Activated CD4-positive, alpha-beta T cell treated with anti-CD3 and anti-CD28 coated beads for 24 hours (primary cell): Measurements from ENCODE around the gene CYSTM1.

Source experiments
- DNase-seq, 2 donors: peaks; one replicate each; pipeline ENCODE4 v3.0.0-alpha.2; 2020; ENCODE audit warnings: low read depth in 2 of 2

Gene CYSTM1

DNA sequence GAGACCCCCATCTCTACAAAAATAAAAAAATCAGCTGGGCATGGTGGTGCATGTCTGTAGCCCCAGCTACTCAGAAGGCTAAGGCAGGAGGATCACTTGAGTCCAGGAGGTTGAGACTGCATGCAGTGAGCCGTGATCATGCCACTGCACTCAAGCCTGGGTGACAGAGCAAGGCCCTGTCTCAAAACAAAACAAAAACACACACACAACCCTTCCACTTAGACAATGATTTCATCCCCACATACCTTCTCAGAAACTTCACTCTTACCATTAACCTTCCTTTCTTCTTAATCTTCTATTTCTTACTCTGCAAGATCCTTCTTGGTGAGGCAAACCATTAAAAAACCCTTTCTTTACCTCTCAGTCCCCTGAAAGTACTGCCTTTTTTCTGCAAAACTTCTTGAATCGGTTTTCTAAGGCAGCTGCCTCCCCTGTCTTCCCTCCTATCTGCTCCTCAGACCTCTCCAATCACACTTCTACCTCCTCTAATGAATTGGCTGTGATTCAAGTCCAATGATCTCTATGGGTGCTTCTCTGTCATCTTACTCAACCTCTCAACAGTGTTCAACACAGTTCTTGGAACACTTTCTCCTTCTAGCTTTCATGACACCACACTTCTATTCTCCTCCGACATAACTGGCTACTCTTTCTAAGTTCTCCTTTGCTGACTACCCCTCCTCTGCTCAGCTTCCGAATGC lies 80.6 kb downstream of the CYSTM1 start:
- no peak for DNase-seq

DNA sequence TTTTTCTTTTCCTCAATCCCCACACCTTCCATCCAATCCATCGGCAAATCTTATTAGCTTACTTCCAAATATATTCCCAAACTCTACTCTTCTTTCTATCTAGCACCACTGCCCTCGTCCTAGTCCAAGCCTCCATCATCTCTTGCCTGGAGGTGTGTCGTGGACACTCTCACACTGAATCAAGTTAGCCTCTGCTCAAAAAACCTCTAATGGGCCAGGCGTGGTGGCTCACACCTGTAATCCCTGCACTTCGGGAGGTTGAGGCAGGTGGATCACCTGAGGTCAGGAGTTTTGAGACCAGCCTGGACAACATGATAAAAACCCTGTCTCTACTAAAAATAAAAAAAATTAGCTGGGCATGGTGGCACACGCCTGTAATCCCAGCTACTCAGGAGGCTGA lies 81.7 kb downstream of the CYSTM1 start:
- DNase-seq, result no peak

DNA sequence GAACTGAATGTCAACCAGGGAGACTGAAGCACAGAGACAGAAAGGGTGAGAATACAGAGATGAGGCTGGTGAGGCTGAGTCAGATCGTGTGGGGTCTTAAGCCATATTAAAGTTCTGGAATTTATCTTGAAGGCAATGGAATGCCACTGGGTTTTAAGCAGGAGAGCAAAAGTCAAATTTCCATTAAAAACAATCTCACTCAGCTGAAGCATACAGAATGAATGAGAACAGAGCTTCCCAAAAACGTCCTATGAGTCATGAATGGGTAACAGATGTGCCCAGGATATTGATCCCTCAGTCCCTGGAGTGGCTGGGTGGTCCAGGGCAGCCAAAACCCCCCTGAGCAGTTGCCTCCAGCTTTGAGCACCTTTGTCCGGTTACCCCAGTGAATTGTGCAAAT lies 83.0 kb downstream of the CYSTM1 start:
- no peak for DNase-seq

DNA sequence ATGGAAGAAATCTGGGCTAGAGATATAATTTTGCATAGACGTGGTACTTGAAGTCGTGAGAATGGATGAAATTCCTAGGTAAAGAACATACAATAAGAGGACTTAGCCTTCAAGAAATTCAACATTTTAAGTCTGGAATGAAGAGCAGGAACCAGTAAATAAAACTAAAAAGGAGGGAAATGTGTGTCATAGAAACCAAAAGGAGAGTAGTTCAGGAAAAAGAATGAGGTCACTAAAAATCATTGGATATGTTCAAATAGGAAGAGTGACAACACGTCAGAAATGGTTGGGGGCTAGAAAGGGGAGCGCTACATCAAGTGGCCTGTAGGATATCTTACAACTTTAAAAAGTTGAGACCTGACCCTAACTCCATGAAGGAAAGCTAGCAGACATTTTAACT lies 83.9 kb downstream of the CYSTM1 start:
- no peak for DNase-seq

DNA sequence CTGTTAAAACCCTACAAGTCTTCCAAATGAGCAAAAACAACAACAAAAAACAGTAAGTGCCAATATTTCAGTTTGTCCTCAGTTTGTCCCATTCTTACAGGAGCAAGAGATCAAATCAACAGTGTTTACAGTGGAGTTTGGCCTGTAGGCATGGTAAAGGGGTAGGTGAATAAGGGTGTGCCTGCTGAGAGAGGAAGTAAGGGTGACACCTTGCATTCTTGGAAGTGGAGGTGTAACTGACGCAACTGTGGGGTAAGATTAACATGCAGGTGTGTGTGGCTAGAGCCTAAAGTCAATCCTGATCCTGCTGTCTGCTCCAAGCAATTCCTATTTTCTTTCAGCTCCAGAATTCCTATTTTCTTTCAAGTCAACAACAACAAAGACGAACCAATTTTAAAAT lies 84.5 kb downstream of the CYSTM1 start:
- DNase-seq, result no peak

DNA sequence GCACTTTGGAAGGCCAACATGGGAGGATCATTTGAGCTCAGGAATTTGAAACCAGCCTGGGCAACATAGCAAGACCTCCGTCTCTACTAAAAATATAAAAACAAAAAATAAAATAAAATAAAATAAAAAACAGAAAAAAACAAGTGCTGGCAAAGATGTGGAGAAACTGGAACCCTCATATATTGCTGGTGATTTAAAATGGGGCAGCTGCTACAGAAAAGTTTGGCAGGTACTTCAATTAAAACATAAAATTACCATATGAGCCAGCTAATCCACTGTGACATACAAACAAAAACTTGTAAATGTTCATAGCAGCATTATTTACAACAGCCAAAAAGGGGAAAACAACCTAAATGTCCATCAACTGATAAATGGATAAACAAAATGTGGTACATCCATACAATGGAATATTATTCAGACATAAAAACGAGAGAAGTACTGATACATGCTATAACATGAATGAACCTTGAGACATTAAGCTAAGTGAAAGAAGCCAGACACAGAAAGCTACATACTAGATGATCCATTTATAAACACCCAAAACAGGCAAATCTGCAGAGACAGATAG lies 85.2 kb downstream of the CYSTM1 start:
- no peak for DNase-seq

DNA sequence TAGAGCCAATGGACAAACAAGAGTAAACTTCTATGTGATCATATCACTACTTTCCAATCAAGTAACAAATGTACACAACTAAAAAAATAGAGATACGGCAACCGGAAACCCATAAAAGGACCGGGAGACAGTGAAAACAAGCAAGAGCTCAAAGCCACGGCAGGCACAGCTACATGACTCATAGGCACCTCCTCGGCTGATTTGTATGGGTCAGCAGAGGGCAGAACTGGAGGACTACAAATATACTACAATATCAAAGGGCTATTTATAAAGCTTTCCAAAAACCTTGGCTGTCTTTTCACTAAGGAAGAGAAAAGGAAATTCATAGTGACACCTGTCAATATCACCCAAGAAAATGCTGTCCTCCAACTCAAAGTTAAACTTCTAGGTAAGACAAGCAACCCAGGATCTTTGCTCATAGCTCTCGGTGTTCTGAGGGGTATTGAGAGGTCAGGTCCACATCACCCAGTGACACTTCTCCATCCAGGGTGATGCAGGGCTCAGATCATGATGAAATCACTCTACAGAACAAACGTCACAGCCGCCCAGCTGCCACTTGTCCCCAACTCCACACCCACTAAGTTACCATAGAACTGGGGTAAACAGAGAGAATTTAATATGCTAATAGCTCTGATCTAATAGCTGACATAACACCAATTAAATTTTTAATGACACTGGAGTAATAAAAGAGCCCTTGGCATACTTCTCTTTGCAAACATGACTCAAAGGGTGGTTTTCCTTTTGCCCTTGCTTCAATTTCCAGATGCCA lies 86.6 kb downstream of the CYSTM1 start:
- no peak for DNase-seq

DNA sequence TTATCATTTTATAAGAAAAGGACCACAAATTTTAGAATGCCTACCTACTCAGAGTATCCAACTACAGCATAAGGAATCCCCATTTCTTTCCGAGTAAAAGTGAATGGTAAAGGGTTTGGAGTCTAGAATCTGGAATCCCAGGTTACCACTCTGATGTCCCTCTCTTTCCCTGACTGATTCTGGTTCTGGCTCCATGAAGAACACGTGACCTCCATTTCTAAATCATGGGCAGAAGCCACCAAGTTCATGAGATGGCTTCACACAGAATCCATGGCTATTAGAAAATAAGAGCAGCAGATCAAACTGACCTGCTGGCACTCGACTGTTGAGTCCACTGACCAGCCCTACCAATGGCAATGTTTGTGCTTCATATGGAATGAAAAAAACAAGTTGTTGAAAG lies 87.2 kb downstream of the CYSTM1 start:
- no peak for DNase-seq

DNA sequence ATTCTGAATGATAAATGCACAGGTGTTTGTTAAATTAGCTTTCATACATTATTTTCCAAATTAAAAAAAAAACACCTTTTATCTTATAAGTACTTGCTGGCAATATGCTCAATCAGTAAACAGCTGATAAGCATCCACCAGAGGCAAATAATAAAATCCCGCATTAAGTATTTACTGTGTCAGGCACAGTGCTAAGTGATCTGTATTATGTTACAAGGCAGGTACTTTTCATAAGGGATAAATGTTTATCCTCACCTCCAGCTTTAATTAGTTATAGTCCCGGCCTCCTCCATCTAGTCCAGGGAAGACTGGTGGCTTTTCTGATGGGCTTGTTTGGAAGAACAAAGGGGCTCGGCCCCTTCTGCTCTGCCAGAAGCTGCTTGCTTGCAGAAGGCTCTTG lies 87.9 kb downstream of the CYSTM1 start:
- DNase-seq, result no peak

DNA sequence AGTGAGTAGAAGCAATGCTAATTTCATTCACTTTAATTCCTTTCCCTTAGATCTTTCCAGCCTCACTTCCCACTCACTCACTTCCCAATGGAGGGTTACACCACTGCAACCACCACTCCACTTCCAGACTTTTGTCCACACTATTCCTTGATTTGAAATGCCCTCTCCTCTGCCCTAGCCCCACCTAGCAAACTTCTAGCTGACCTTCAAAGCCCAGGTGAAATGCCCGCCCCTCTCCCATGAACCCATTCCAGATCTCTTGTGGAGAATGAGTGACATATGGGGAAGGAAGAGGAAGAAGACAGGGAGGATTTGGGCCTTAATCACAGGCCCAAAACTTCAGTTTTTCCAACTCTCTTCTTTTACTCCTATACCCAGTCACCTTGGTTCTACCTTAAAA lies 90.9 kb downstream of the CYSTM1 start:
- DNase-seq, result no peak

DNA sequence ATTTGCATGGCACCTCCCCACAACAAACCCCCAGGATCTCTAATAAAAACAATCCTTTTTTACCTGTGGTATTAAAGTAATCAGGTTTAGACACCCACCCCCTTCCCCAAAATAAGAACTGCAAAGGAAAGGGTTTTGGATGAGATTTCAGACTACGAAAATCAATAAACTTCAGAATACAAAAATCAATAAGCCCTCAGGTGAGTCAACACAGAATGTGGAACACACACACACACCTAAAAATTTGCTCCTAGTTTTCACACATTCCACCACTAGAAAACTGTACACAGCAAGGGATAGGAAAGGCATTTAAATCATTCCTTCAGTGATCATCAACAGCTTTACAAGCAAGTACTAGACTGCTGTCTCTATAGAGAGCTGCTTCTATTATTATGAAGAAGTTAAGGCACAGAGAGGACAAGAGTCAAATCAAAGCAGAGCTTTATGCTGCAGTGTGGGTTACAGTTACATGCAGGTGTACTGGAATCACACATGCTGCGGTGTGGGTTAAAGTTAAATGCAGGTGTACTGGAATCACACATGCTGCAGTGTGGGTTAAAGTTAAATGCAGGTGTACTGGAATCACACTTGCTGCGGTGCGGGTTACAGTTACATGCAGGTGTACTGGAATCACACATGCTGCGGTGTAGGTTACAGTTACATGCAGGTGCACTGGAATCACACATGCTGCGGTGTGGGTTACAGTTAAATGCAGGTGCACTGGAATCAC lies 91.6 kb downstream of the CYSTM1 start:
- no peak for DNase-seq

DNA sequence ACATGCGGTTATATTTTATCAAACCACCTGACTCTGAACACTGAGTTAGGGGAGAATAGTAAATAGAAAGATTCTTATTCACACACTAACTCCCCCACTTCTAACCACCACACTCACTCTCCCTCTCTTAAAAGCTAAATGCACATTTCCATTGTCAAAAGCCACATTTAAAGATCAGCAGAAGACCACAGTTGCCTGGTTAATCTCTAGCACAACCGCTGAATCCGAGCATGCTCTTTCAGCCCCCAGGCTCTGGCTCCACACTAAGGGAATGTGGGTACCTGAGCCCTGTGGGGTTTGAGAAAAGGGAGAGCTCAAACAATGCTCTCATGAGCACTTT lies 92.2 kb downstream of the CYSTM1 start:
- DNase-seq, result no peak

DNA sequence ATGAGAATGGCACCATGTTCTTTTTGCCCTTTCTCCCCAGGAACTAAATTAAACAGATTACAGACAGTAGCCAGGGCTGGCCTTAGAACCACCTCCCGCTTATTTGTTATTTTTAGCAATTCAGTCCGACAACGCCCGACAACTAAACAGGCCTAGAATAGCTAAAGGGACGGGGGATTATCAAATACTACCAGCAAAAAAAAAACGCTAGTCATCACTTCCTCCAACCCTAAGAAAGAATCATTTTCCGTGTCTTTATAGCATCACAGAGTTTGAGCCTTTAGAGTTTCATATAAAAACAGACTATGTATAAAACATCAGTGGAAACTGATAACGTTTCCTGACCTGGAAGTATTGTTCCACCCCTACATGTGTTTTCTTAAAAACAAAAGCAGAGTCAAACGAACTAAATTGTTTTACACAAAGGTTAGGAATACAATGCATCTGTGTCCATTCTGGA lies 92.6 kb downstream of the CYSTM1 start:
- DNase-seq, result no peak

DNA sequence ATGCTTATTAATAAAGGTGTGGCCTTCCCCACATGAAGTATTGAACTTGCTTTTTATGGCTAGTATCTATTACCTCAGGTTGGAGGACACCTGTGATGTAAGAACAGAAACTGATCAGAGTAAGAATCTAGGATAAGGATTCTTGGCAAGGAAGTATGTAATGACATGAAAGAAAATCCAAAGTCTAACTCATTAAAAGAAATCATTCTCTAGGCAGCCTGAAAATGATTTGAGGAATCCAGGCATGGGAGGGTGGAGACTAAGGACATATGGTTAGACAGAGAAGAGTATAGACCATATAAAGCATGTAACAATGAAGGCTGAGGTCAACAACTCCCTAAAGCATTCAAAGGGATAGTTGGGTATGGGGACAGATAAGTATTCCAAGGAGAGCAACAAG lies 95.0 kb downstream of the CYSTM1 start:
- no peak for DNase-seq

DNA sequence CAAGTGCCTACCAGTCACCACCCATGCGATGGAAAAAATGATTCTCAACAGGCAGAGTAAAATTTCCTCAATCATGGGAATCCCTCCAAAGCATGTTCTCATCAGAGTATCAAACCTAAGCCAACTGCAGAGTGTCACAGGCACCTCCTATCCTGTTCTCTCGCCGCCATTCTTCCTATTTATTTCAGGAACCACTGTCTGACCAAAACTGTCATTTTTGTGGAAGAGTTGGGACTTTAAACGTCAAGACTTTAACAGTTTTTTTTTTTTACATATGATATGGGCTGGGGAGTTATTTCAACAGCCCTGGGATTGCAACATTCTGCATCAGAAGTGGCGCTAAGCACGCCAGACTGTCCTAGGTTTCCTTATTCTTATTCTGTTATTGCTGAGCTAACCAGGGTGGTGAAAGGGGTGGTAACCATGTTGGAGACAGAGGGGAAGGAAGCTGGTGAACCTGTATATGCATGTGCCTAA lies 98.5 kb downstream of the CYSTM1 start:
- no peak for DNase-seq

DNA sequence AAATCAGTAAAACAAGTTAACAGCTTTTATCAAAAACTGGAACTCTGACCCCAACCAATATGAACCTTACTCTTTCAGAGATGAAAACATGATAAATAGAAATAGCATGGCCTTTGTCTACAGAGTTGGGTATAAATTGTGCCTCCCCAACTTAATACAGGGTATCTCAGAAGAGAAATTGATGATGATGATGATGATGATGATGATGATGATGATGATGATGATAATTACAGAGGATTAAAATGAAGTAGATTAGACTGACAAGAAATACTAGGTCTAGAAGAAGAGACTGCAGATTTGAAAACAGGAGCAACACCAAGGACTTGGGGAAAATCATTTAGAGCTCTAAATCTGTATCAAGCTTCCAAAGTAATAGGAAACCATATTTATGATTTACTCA lies 100.8 kb downstream of the CYSTM1 start:
- no peak for DNase-seq

DNA sequence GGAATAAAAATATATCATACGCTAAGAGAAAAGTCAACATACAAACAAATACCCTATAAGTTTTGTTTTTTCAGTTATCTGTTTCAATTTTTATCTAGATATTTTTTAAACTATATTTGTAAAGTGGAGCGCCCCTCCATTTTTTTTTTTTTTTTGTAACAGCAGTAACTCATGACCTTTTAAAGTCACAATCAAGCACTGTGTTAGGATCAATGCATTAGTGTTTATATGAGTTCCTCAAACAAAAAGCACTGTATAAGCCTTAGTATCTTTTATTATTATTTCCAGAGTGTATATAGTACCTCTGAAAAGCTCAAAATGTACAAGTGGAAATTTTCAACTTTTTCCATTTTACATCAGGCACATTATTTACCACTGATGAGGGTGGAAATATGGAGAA lies 107.3 kb downstream of the CYSTM1 start:
- no peak for DNase-seq

DNA sequence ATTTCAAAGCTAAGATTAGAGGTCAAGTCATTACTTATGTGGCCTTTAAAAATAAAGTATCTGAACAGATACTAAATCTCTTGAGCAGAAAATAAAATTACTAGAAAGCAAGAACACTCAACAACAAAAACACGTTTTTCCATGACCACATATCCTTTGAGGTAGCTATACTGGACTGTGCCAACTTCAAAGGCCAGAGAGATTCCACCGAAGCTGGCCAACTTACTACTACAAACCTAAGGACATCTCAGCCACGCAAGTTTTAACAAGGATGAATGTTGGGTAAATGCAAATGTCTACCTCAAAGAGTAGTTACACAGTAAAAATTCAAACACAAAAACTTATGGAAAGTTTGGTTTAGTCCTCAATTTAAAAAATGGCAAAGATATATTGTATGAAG lies 109.0 kb downstream of the CYSTM1 start:
- DNase-seq, result no peak

DNA sequence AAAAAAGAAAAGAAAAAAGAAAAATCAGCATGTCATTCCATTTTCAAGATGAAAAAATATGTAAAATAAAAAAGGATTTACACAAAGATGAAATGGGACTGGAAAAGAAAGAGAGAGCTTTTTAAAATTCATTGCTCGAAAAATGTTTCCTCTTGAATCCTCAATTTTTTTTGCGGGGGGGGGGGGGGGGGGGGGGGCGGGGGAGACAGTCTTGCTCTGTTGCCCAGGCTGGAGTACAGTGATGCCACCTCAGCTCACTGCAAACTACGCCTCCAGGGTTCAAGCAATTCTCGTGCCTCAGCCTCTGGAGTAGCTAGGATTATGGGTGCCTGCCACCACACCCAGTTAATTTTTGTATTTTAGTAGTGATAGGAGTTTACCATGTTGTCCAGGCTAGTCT lies 111.4 kb downstream of the CYSTM1 start:
- no peak for DNase-seq

DNA sequence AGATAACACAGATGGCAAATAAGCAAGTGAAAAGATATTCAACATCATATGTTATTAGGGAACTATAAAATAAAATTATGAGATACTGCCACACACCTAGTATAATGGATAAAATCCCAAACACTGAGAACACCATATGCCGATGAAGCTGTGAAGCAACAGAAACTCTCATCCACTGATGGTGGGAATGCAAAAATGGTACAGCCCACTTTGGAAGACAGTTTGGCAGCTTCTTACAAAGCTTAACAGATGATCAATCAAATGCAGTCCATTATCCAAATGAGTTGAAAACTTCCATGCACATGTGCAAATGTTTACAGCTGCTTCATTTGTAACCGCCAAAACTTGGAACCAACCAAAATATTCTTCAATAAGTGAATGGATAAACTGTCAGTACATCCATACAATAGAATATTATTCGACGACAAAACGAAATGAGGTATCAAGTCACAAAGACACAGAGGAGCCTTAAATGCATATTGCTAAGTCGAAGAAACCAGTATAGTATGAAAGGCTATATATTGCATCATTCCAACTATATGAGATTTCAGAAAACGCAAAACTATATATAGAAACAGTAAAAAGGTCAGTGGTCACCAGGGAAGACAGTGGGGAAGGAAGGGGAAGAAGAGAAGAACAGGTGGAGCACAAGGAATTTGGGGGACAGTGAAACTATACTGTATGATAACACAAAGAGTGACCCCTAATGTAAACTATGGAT lies 113.0 kb downstream of the CYSTM1 start:
- DNase-seq, result no peak

DNA sequence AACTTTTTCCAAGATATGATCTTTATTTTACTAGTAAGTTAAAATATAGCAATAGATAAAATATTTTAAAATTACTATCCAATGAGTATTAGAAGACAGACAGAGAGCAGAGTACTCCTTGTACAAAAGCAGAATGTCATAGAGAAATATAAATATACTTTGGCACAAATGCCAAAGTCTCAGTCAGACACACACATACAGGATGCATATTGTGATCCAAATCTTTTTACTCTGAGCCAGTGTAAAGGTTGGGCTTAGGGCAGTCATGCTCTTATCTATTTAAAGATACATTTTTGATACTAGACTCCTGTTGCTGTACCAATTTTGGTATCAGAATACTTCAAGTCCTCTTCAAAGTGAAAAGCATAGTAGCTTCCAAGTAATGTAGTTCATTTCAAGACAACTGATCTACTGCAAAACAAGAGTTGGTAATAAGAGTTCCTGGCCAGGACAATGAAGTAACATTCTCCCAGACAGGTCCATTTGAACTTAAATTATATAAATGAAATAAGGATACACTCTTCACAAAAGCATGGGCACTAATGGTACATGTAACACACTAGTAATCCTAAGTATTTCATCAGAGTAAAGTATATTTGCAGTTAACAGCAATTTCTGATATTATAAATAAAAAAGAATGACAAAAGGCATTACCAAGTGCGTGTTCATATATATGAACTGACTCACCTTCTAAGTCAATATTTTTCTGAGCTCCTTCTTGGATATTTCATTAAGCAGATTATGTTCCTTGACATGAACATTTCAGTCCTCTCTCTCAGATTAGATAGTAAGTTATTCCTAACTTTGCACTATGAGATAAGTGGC lies 117.4 kb downstream of the CYSTM1 start:
- DNase-seq, result no peak
